ENCODE measurements around the gene PLEKHA4. TPM values are rescaled to one million over a fixed set of nuclear protein-coding genes. Genes with fewer than 3 reads are reported as not detected.

Gene PLEKHA4
- polyA plus RNA-seq, 1 donor (not counting 4 experiments of a cell fraction or from before 2014, with no cell fraction given): 1.8 TPM

- H3K9ac ChIP-seq (ENCODE audit: control insufficient read depth, extremely low read depth, insufficient read depth, low read length): peak overlapping the region; percentile 58
- H3K27ac ChIP-seq (ENCODE audit: control insufficient read depth, insufficient read depth, low read length): no peak overlapping the region
- peak overlapping the region in 2 of 3 experiments; percentile 2 to 44 for H3K4me3 ChIP-seq (ENCODE audit: control insufficient read depth in 2 of 3, extremely low read depth in 1 of 3, insufficient read depth in 2 of 3, low read depth in 1 of 3, low read length in 3 of 3)
- H3K36me3 ChIP-seq (ENCODE audit: control insufficient read depth in 2 of 2, extremely low read depth in 1 of 2, insufficient read depth in 2 of 2, low read length in 2 of 2): no peaks in the 10 kb centered on the region
- TF ChIP-seq CTCF (optimal IDR thresholded peaks at IDR 0.05 in 1 of 3, IDR thresholded peaks at IDR 0.05 in 1 of 3, conservative IDR thresholded peaks at IDR 0.05 in 1 of 3; ENCODE audit: extremely low read depth in 1 of 3, insufficient read depth in 2 of 3, low read length in 3 of 3) (no peak), EZH2 (IDR thresholded peaks at IDR 0.05; ENCODE audit: low read length) (no peak)
- H4K20me1 ChIP-seq (ENCODE audit: control insufficient read depth, extremely low read depth, insufficient read depth, low read length): no peaks in the 10 kb centered on the region
- H3K79me2 ChIP-seq (ENCODE audit: control insufficient read depth, insufficient read depth, low read length): peaks cover under 1% of the 10 kb centered on the region
- DNase-seq (ENCODE audit: low read depth, low spot score) (no peak), FAIRE-seq (no peak)
- no peaks in the 10 kb centered on the region for H3K9me1 ChIP-seq (ENCODE audit: control insufficient read depth, extremely low read depth, insufficient read depth, low read length)
- H3K4me2 ChIP-seq (ENCODE audit: control insufficient read depth, extremely low read depth, insufficient read depth, low read depth, low read length): peak overlapping the region; percentile 68
- H3K27me3 ChIP-seq (ENCODE audit: control insufficient read depth, extremely low read depth, insufficient read depth, low read length): no peaks in the 10 kb centered on the region
- dilution Hi-C loops (cut with MboI; ENCODE audit: extremely low pct_ligation_motif_present, low sequenced_read_pairs): no loop called here
- H3K4me1 ChIP-seq (ENCODE audit: control insufficient read depth, extremely low read depth, insufficient read depth, low read length): peaks cover 11% of the 10 kb centered on the region
- no peak overlapping the region for H2AFZ ChIP-seq (ENCODE audit: control insufficient read depth, low read length)
- no peaks in the 10 kb centered on the region for H3K9me3 ChIP-seq (ENCODE audit: control insufficient read depth, low read depth, low read length)
Observed at GRCh38 chr19:48867123-48867745, 1.2 kb downstream of the PLEKHA4 start.

DNA sequence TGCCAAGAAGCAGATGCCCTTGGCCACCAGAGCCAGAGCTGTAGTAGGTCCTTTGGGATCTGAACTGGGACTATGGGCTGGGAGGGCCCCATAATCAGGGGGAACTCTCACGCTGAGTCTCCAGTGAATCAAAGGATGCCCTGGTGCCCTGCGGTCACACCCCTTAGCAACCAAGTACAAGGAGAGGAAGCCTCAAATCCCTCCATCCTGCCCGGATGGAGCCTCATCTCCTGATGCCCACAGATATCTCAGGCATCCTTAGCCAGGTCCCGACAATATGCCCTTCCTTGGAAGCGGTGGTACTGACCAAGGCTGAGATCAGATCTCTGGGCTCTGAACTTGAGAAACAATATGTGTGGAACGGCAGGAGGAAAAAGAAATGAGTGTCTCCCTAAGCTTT, 1.7 kb downstream of the PLEKHA4 start:
- Histone ChIP-seq H3K27me3 (ENCODE audit: control insufficient read depth, extremely low read depth, insufficient read depth, low read length) (no peaks in the 10 kb centered on the region), H3K4me2 (ENCODE audit: control insufficient read depth, extremely low read depth, insufficient read depth, low read depth, low read length) (no peak overlapping the region), H3K27ac (ENCODE audit: control insufficient read depth, insufficient read depth, low read length) (no peak overlapping the region), H2AFZ (ENCODE audit: control insufficient read depth, low read length) (no peak overlapping the region), H3K9me1 (ENCODE audit: control insufficient read depth, extremely low read depth, insufficient read depth, low read length) (no peaks in the 10 kb centered on the region), H3K9ac (ENCODE audit: control insufficient read depth, extremely low read depth, insufficient read depth, low read length) (no peak overlapping the region), H4K20me1 (ENCODE audit: control insufficient read depth, extremely low read depth, insufficient read depth, low read length) (no peaks in the 10 kb centered on the region), H3K79me2 (ENCODE audit: control insufficient read depth, insufficient read depth, low read length) (no peaks in the 10 kb centered on the region), H3K9me3 (ENCODE audit: control insufficient read depth, low read depth, low read length) (no peaks in the 10 kb centered on the region), H3K4me1 (ENCODE audit: control insufficient read depth, extremely low read depth, insufficient read depth, low read length) (peaks cover 11% of the 10 kb centered on the region), H3K36me3 (ENCODE audit: control insufficient read depth in 2 of 2, extremely low read depth in 1 of 2, insufficient read depth in 2 of 2, low read length in 2 of 2) (no peaks in the 10 kb centered on the region), H3K4me3 (ENCODE audit: control insufficient read depth in 2 of 3, extremely low read depth in 1 of 3, insufficient read depth in 2 of 3, low read depth in 1 of 3, low read length in 3 of 3) (no peak overlapping the region)
- dilution Hi-C loops (cut with MboI; ENCODE audit: extremely low pct_ligation_motif_present, low sequenced_read_pairs): no loop called here
- DNase-seq (ENCODE audit: low read depth, low spot score) (no peak), FAIRE-seq (no peak)
- TF ChIP-seq CTCF (optimal IDR thresholded peaks at IDR 0.05 in 1 of 3, IDR thresholded peaks at IDR 0.05 in 1 of 3, conservative IDR thresholded peaks at IDR 0.05 in 1 of 3; ENCODE audit: extremely low read depth in 1 of 3, insufficient read depth in 2 of 3, low read length in 3 of 3) (no peak), EZH2 (IDR thresholded peaks at IDR 0.05; ENCODE audit: low read length) (no peak)
